NCI-H69 (cell line): ENCODE measurements around the gene YWHAH.

ENCODE experiments used
- DNase-seq: peaks from one replicate; lab custom pipeline; 2025; lab: John Stamatoyannopoulos, UW

Gene YWHAH

GRCh38 chr22:31950226-31950625 lies 5.9 kb downstream of the YWHAH start:
- no peak for DNase-seq

- no peak for DNase-seq
Measured at GRCh38 chr22:31951194-31952093, 7.1 kb downstream of the YWHAH start.

- no peak for DNase-seq
Measured at GRCh38 chr22:31952094-31952401, 7.7 kb downstream of the YWHAH start.

- DNase-seq: no peak
Measured at GRCh38 chr22:31952472-31952871, 8.1 kb downstream of the YWHAH start.

- DNase-seq: no peak
Measured at GRCh38 chr22:31953261-31953660, 8.9 kb downstream of the YWHAH start.

GRCh38 chr22:31954535-31955523 lies 10.5 kb downstream of the YWHAH start:
- DNase-seq: no peak

GRCh38 chr22:31956360-31956759 lies 12.0 kb downstream of the YWHAH start:
- no peak for DNase-seq

GRCh38 chr22:31957970-31958594 lies 13.7 kb downstream of the YWHAH start:
- DNase-seq: no peak

- DNase-seq: no peak
Measured at GRCh38 chr22:31958625-31959239, 14.4 kb downstream of the YWHAH start.

GRCh38 chr22:31960767-31961166 lies 16.4 kb downstream of the YWHAH start:
- no peak for DNase-seq

GRCh38 chr22:31962387-31963125 lies 18.2 kb downstream of the YWHAH start:
- no peak for DNase-seq

GRCh38 chr22:31968022-31968421 lies 23.7 kb downstream of the YWHAH start:
- peak; percentile 27 for DNase-seq

- DNase-seq: peak; percentile 93
Measured at GRCh38 chr22:31969789-31970489, 25.6 kb downstream of the YWHAH start.

- DNase-seq: peak; percentile 91
Measured at GRCh38 chr22:31970490-31971444, 26.4 kb downstream of the YWHAH start.

- DNase-seq: no peak
Measured at GRCh38 chr22:31972180-31972579, 27.8 kb downstream of the YWHAH start.

- DNase-seq: no peak
Measured at GRCh38 chr22:31973739-31974138, 29.4 kb downstream of the YWHAH start.

- DNase-seq: peak; percentile 86
Measured at GRCh38 chr22:31977141-31977841, 33.0 kb downstream of the YWHAH start.

- no peak for DNase-seq
Measured at GRCh38 chr22:31977939-31978338, 33.6 kb downstream of the YWHAH start.

- no peak for DNase-seq
Measured at GRCh38 chr22:31980628-31981027, 36.3 kb downstream of the YWHAH start.
